Esophagus squamous epithelium (tissue), 4 donors: ENCODE measurements around the gene VPS26A.

Source experiments
- POLR2A ChIP-seq, 4 donors: fragments of 450-650 bp; IDR thresholded peaks; one replicate each; pipeline ENCODE4 v1.6.1; 2017; ENCODE audit warnings: antibody characterized with exemption in 4 of 4, mild to moderate bottlenecking in 4 of 4, moderate library complexity in 3 of 4
- TF ChIP-seq, protein P1 (sequence below), 6 experiments: fragments of 450-650 bp in 4 of 6; fragments of 200-600 bp in 2 of 6; sonication (generic) in 2 of 6; IDR thresholded peaks; one replicate each; pipeline ENCODE4 v1.5.1; 2016 to 2019; ENCODE audit warnings: antibody characterized with exemption in 6 of 6, mild to moderate bottlenecking in 4 of 6, moderate library complexity in 4 of 6

DNA sequence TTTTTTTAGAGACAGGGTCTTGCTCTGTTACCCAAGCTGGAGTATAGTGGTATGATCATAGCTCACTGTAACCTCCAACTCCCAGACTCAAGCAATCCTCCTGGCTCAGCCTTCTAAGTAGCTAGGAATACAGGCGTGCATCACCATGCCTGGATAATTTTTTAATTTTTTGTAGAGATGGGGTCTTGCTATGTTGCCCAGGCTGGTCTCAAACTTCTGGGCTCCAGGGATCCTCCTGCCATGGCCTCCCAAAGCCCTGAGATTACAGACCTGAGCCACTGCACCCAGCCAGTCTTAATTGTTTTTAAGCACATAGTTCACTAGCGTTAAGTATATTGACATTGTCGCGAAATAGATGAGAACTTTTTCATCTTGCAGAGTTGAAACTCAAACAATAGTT, 58.0 kb downstream of the VPS26A start:
- TF ChIP-seq, protein P1, sequence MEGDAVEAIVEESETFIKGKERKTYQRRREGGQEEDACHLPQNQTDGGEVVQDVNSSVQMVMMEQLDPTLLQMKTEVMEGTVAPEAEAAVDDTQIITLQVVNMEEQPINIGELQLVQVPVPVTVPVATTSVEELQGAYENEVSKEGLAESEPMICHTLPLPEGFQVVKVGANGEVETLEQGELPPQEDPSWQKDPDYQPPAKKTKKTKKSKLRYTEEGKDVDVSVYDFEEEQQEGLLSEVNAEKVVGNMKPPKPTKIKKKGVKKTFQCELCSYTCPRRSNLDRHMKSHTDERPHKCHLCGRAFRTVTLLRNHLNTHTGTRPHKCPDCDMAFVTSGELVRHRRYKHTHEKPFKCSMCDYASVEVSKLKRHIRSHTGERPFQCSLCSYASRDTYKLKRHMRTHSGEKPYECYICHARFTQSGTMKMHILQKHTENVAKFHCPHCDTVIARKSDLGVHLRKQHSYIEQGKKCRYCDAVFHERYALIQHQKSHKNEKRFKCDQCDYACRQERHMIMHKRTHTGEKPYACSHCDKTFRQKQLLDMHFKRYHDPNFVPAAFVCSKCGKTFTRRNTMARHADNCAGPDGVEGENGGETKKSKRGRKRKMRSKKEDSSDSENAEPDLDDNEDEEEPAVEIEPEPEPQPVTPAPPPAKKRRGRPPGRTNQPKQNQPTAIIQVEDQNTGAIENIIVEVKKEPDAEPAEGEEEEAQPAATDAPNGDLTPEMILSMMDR (IDR thresholded peaks at IDR 0.05): no peak
- TF ChIP-seq POLR2A (IDR thresholded peaks at IDR 0.05): no peak
